Muscle of arm (tissue), 12 donors: ENCODE results near the gene LPIN1. TPM values are rescaled to one million over a fixed set of nuclear protein-coding genes. Genes with fewer than 3 reads are reported as not detected.

Source experiments
- DNase-seq: peaks from one replicate; pipeline ENCODE4 v3.0.0-alpha.2; 2013
- polyA plus RNA-seq, 12 donors: library from polyadenylated mRNA; unstranded; fragments of 120-200 nt; gene quantifications; one replicate each; pipeline ENCODE4 v1.2.1, GENCODE V29; 2013; ENCODE audit not compliant: insufficient read length in 12 of 12

LPIN1 gene
- polyA plus RNA-seq, 12 donors, result 13.8 to 207 (median 21.0) TPM

GRCh38 chr2:11778923-11779757, 32.7 kb downstream of the LPIN1 start:
- peak; percentile 71 for DNase-seq

DNA sequence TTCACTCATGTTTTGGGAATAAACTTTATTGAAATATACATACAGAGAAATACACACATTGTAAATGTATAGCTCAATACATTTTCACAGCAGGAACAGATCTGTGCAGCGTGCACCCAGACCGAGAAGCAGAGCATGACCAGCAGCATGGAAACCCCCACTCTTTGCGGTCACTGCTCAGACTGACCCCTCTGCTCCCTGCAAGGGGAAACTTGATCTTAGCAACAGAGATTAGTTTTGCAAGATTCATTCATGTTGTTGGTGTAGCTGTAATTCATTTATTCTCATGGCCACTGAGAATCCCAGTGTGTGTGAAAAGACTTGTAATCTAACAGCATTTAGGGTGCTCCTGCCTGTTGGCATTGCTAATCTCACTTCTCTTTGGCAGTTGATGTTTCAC, 35.2 kb downstream of the LPIN1 start:
- DNase-seq, result no peak

DNA sequence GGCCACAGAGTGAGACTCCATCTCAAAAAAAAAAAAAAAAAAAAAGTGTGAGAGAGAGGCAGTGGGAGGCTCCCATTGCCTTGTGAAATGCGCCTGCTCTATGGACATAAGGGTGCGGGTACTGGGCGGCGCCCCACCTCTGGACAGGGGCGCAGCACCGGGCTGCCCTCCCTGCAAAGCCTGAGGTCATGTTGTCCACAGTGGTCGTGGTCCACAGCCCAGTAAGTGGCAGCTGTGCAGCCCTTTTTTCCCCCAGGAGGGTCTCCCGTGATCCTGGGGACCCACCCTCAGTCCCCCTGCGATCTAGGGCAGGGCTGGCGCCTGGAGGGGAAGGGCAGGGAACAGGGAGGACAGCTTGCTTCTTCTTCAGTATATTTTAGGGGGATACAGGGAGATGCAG, 37.8 kb downstream of the LPIN1 start:
- no peak for DNase-seq

- peak; percentile 79 for DNase-seq
Measured at GRCh38 chr2:11784747-11785610, 38.5 kb downstream of the LPIN1 start.

- no peak for DNase-seq
Measured at GRCh38 chr2:11785611-11785940, 39.1 kb downstream of the LPIN1 start.

DNA sequence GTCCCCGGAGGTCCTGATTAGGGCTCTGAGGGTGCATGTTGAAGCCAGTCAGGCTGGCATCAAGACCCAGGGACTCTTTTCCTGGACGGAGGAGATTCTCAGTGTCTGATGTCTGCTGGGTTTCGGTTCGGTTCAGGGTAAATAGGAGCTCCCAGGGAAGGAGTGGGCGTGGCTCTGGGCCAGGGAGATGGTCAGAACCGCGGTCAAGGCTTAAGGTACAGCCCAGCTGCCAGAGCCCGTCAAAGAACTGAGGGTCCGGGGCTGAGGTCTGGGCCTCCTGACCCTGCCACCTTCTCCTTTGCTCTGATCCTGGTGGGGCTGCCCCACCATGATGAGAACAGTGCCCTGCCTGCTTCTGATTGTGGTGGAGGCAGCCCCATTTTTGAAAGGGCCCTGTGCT, 39.8 kb downstream of the LPIN1 start:
- DNase-seq, result no peak

DNA sequence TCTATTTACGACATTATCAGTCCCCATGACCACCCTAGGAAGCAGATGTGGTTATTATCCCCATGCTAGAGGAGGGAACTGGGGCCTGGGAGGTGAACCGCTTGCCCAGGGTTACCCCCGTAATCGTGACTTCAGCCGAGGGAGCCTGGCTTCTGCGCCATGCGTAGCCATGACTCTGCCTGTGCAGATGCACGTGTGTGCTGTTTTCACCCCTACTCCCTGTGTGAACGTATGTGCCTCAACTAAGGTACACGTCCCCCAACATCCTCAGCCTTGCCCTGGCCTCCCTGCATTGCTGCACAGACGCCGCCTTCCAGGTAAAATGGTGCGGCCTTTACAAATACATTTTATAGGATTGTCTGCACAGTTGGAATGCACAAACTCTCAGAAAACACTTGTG, 40.2 kb downstream of the LPIN1 start:
- no peak for DNase-seq

- DNase-seq, result no peak
Measured at GRCh38 chr2:11787991-11788390, 41.6 kb downstream of the LPIN1 start.

- DNase-seq, result no peak
Measured at GRCh38 chr2:11788461-11789124, 42.2 kb downstream of the LPIN1 start.

DNA sequence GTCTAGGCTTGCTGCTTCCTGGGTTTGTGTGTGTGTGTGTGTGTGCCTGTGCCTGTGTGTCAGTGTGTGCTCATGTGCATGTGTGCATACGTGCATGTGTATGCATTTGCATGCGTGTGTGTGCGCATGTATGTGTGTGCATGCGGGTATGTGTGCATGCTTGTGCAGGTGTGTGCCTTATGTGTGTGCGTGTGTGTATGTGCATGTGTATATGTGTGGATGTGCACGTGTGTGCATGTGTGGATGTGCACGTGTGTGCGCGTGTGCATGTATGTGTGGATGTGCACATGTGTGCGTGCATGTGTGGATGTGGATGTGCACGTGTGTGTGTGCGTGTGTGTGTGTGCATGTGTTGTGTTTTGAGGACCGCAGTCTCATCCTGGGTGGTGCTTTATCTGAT, 42.8 kb downstream of the LPIN1 start:
- no peak for DNase-seq

GRCh38 chr2:11790228-11790627, 43.8 kb downstream of the LPIN1 start:
- no peak for DNase-seq

DNA sequence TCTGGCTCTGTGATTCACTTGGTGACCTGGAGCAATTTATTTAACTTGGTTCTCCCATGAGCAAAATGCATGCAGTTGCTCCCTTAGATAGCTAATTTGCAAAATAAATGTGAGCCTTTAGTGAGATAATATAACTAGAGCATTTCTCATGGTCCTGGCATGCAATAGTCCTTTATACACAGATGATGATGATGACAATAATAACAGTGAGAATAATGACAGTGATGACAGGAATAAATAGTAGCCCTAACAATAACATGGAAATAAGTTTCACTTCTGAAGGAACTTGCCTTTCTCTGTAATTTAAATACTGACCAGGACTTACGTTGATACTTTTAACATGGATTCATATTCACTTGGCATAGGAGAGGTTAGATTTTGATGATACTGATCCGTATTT, 49.2 kb downstream of the LPIN1 start:
- no peak for DNase-seq

DNA sequence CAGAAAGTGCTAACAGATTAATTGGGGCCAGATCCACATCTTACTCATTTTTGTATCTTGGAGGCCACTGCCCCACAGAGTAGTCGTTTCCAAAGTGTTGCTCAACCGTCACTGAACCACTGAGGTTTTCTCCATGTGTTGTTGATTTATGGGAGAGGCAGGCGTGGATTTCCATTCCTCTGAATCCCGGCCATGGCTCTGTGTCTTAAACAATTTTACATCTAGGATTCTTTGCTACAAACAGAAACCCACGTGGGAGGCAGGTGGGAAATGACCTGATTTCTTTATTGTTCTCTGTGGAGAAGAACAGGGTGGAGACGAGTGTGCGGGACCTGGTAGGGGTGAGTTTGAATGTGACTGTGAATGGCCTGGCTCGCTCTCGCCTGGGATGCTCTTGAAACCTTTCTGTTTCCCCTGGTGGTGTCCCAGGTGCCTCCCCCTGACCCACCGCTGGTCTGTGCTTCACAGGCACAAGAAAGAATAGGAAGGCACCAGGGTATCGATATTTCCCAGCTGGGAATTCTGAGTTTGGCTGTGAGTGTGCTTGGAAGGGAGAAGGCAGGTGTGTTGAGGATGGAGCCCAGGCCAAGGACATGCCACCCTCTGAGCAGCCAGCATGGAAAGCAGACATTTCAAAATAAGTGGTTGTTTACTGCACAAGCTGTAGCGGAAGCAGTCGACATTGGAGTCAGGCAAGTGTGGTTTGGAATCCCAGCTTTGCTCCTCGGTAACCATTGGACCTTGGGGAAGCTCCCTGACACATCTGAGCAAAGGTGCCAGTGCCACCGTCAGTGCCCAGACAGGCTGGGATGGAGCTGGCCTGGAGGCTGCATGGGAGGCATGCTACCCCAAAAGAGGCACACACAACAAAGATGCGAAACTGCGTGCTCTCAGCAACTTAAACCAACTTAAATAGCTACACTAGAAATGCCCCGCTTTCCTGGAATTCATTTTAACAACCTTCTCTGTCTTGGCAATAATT, 50.0 kb downstream of the LPIN1 start:
- DNase-seq, result no peak

DNA sequence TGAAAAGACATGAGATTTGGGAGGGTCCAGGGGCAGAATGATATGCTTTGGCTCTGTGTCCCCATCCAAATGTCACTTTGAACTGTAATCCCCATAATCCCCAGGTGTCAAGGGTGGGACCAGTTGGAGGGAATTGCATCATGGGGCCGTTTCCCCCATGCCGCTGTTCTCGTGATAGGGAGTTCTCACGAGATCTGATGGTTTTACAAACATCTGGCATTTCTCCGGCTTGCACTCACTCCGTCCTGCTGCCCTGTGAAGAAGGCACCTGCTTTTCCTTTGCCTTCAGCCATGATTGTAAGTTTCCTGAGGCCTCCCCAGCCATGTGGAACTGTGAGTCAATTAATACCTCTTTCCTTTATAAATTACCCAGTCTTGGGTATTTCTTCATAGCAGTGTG, 51.4 kb downstream of the LPIN1 start:
- DNase-seq, result no peak

DNA sequence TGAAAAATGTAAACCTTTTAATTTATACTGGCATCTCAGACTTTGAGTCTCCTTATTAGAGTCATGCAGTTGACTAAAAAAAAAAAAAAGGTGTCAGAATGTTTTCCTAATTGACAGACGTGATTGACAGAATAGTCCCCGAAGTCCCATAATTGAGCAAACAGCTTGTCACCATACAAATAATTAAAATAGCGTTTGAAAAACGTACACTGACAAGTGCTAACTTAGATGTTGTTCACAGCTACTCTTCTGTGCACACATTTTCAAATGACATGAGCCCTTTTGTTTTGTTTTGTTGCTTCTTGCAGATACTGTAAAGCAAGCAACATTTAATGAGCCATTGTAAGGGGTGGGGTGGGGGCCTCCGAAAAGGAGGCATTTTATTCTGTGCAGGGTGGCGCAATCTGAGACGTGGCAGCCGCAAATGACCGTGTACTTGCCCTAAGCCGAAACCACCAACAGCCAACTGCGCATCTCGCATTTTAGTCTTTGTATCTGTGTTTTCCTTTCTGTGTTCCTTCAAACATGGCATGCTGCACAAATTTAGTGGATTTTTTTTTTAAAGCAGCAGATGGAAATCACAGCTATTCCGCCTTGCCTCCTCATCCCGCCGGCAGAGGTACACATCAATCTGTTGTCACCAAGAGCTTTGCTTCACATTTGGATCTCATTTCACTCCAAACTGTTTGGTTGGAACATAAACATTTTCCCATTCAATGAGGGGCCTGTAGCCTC, 52.4 kb downstream of the LPIN1 start:
- DNase-seq, result no peak

DNA sequence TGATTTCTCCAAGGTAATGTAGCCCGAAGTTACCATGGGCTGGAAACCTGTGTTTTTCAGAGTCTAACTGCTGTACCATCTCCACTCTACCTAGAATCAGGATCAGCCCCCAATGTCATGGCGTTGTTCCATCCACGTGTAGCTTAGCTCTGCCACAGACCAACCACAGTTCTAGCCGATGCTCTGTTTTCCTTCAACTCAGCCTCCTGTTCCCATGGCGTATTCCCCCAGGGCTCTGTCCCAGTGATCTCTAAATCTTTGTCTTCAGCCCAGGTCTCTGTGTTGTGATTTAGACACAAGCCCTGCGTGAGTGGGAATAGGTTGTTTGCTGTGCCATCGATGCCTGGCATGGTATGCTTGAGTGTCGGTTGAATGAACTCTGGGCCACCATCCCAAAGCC, 53.4 kb downstream of the LPIN1 start:
- DNase-seq, result no peak

DNA sequence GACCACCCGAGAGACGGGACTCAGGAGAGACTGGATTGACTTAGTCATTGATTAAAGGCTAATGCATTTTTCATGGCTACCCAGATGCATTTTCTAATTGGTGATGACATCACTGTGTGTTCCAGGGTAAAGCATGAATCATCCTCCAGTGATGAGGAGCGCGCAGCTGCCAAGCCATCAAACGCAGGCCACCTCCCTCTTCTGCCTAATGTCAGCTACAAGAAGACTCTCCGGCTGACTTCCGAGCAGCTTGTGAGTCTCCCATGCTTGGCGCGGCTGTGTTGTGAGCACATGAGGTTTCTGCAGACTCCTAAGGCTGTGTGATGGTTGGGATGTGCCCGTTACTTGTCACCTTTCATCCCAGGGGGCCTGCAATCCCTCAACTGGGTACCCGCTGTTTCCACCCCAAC, 56.4 kb downstream of the LPIN1 start:
- no peak for DNase-seq

- DNase-seq, result no peak
Measured at GRCh38 chr2:11805024-11805423, 58.6 kb downstream of the LPIN1 start.

- DNase-seq, result no peak
Measured at GRCh38 chr2:11805920-11806319, 59.5 kb downstream of the LPIN1 start.

DNA sequence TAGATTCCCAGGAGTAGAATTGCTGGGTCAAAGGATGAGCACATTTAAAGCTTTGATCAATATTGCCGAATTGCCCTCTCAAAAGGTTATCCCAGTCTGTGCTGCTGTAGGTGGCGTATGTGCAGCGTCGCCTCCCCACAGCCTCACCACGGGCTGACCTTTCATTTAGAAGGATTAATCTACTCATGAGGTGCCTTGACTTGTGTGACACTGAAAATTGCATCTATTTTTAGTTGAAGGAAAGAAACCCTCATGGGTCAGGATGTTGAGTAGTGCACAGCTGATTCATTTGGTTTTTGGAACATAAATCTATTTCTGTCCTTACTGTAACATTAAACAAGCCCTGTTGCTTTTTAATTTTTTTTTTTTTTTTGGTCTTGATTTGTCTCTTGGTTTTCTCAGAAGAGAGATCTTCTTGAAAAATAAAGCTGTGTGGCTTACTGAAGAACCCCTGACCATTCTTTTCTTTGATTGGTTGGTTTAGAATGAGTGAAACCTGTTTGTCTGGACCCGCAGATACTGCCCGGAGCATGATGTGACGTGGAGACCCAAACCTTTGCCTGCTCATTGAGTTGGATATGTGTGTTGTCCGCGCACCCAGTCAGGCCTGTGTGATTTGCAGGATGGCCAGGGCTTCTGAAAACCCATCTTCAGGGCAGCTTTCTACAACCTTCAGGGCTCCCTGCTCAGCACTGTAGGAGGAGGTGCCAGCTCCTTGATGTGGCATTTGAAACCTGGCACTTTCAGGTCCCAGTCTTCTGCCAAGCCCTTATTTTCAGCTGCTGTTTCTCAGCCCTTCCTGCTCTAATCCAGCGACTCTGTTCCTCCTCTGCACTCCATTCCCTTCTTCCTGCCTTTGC, 61.0 kb downstream of the LPIN1 start:
- DNase-seq, result no peak
